ENCODE results near the gene ARPC4. TPM values are rescaled to one million over a fixed set of nuclear protein-coding genes. Genes with fewer than 3 reads are reported as not detected.

The ARPC4 gene
- total RNA-seq, 6 experiments from 2014 or later: 42.0 to 80.3 (median 57.3) TPM

DNA sequence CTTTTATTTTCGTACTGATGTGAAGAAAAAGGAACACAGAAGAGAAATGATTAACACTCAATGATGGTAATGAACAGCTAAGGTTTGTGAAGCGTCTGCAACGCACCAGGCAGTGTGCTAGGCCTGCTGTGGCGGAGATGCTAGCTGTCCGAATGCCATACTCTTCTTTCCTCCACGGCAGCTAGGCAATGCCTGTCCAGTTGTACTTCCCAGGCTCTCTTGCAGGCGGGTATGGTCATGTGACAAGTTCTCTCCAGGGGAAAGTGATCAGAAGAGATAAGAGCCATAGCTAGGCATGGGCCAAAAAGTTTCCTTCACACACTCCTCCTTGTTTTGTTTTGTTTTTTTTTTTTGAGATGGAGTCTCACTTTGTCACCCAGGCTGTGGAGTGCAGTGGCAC is 7.3 kb upstream of the ARPC4 start:
- H3K4me3 ChIP-seq: no peak overlapping the region
- no peak for ATAC-seq
- 78% methylated on average over 6 of the region's 7 CpGs for WGBS (ENCODE audit: insufficient coverage, low coverage, low lambda C conversion rate, missing lambda C conversion rate)
- intact Hi-C loops (cut with DNase I): no loop called here
- H3K4me1 ChIP-seq: peaks cover 0 to 21% (median 16%) of the 10 kb centered on the region in 4 donors
- TF ChIP-seq, protein P1, sequence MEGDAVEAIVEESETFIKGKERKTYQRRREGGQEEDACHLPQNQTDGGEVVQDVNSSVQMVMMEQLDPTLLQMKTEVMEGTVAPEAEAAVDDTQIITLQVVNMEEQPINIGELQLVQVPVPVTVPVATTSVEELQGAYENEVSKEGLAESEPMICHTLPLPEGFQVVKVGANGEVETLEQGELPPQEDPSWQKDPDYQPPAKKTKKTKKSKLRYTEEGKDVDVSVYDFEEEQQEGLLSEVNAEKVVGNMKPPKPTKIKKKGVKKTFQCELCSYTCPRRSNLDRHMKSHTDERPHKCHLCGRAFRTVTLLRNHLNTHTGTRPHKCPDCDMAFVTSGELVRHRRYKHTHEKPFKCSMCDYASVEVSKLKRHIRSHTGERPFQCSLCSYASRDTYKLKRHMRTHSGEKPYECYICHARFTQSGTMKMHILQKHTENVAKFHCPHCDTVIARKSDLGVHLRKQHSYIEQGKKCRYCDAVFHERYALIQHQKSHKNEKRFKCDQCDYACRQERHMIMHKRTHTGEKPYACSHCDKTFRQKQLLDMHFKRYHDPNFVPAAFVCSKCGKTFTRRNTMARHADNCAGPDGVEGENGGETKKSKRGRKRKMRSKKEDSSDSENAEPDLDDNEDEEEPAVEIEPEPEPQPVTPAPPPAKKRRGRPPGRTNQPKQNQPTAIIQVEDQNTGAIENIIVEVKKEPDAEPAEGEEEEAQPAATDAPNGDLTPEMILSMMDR (IDR thresholded peaks at IDR 0.05): no peak
- no peak for TF ChIP-seq POLR2A (IDR thresholded peaks at IDR 0.05)
- DNase-seq: no peak
- no peak overlapping the region for H3K27ac ChIP-seq
- H3K27me3 ChIP-seq: no peaks in the 10 kb centered on the region
- H3K9me3 ChIP-seq: no peaks in the 10 kb centered on the region
- peaks cover 0 to 64% (median 29%) of the 10 kb centered on the region in 4 donors for H3K36me3 ChIP-seq

DNA sequence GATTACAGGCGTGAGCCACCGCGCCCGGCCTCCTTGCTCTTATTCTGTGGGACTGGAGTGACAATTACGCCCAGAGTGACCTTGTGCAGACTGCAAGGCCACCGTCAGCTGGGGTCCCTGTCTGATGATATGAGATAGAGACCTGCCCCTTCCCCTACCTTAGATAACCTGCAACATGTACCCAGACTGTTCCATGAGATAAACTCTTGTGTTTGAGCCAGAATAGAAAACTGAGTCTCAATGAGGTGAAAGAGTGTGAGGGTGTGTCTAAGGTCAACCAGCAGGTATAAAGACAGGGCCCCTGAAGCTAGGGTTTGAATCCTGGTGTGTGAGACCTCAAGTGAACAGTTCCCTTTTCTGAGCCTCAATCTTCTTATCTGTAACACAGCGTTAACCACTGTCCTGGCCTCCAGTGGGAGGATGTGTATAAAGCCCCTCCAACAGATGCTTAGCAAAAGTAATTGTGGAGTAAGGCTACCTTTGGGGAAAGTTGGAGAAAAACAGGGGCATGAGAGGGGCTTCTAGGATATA is 6.6 kb upstream of the ARPC4 start:
- Histone ChIP-seq H3K4me1 (peaks cover 0 to 15% (median 13%) of the 10 kb centered on the region in 4 donors), H3K27me3 (no peaks in the 10 kb centered on the region), H3K9me3 (no peaks in the 10 kb centered on the region), H3K4me3 (no peak overlapping the region), H3K27ac (no peak overlapping the region), H3K36me3 (peaks cover 0 to 64% (median 29%) of the 10 kb centered on the region in 4 donors)
- no peak for TF ChIP-seq POLR2A (IDR thresholded peaks at IDR 0.05)
- TF ChIP-seq, protein P1 (IDR thresholded peaks at IDR 0.05): no peak
- 93% methylated on average over 3 of the region's 7 CpGs for WGBS (ENCODE audit: insufficient coverage, low coverage, low lambda C conversion rate, missing lambda C conversion rate)
- DNase-seq (no peak), ATAC-seq (no peak)
- intact Hi-C loops (cut with DNase I): no loop called here

DNA sequence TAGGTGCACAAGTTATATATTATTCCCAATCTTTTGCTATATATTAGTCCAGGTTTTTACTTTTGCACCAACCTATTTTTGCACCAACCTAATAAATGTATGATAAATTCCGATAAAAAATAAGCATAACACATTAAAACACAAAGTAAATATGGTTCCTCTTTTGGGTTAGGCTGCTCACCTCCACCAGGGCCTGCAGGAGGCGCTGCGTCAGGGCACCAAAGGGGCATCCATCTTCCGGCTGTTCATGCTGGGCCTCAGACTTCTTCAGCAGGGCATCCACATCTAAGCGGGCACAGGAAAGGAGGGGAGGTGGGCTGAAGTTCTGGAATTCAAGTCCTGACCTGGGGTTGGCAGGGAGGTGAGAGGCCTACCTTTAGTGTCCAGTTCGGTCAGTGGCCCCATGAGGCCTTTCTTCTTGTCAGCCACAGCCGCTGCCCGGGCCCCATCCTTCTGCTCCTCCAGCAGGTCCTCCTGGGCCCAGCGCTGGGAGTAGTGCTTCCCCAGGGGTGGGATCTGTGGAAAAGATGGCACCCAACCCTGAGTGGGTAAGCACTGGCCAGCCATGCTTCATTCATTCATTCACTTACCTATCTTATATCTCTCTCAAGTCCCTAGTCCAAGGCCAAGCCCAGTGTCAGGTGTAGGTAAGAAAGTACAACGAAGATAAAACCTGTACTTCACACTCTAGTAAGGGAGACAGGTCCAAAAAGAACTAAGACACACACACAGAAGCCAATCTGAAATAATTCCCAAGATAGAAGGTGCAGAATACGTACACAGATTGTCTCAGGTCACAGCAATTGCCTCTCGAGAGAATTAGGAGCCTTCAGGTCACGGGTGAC is 5.8 kb upstream of the ARPC4 start:
- no peak for TF ChIP-seq POLR2A (IDR thresholded peaks at IDR 0.05)
- TF ChIP-seq, protein P1 (IDR thresholded peaks at IDR 0.05): peak in 1 of 4 donors; percentile 19
- Histone ChIP-seq H3K36me3 (peaks cover 0 to 62% (median 29%) of the 10 kb centered on the region in 4 donors), H3K4me1 (peaks cover 2 to 14% (median 8%) of the 10 kb centered on the region in 4 donors), H3K27me3 (no peaks in the 10 kb centered on the region), H3K9me3 (no peaks in the 10 kb centered on the region), H3K27ac (no peak overlapping the region), H3K4me3 (no peak overlapping the region)
- intact Hi-C loops (cut with DNase I): no loop called here
- ATAC-seq: no peak
- no peak for DNase-seq
- 72% methylated on average over 9 of the region's 13 CpGs for WGBS (ENCODE audit: insufficient coverage, low coverage, low lambda C conversion rate, missing lambda C conversion rate)

DNA sequence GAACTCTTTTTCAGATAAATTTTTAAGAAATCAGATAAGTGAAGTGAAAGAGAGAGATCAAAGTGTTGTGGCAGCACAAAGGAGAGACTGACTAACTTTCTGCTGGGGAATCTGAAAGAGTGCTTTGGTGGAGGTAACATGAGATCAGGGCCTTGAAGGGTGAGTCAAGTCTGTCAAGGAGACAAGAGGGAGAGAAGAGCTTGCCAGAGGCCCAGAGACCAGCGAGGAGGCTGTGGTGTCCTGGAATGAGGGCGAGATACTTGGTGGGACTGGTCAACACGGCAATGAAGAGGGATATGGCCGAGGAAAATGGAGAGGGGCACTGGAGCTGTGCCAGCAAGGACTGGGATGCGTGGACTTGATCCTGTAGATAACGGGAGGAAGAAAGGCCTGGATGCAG is 5.2 kb upstream of the ARPC4 start:
- TF ChIP-seq, protein P1 (IDR thresholded peaks at IDR 0.05): no peak
- TF ChIP-seq POLR2A (IDR thresholded peaks at IDR 0.05): no peak
- peaks cover 0 to 62% (median 27%) of the 10 kb centered on the region in 4 donors for H3K36me3 ChIP-seq

More for the DNA sequence above, 5.2 kb upstream of the ARPC4 start:
- no peak for DNase-seq
- ATAC-seq: no peak
- Histone ChIP-seq H3K27ac (no peak overlapping the region), H3K9me3 (no peaks in the 10 kb centered on the region), H3K4me1 (peaks cover 0 to 9% (median 3%) of the 10 kb centered on the region in 4 donors), H3K27me3 (no peaks in the 10 kb centered on the region), H3K4me3 (no peak overlapping the region)
- WGBS (ENCODE audit: insufficient coverage, low coverage, low lambda C conversion rate, missing lambda C conversion rate): 91% methylated on average over 6 of the region's 6 CpGs
- intact Hi-C loops (cut with DNase I): no loop called here
